Measurements from ENCODE around the gene PITX1. TPM values are rescaled to one million over a fixed set of nuclear protein-coding genes. Genes with fewer than 3 reads are reported as not detected.
A peak's percentile ranks its signal among the peaks of the same experiment; 100 is the strongest.

The PITX1 gene
- total RNA-seq, 2 experiments from 2014 or later, result 56.3 to 76.4 TPM

DNA sequence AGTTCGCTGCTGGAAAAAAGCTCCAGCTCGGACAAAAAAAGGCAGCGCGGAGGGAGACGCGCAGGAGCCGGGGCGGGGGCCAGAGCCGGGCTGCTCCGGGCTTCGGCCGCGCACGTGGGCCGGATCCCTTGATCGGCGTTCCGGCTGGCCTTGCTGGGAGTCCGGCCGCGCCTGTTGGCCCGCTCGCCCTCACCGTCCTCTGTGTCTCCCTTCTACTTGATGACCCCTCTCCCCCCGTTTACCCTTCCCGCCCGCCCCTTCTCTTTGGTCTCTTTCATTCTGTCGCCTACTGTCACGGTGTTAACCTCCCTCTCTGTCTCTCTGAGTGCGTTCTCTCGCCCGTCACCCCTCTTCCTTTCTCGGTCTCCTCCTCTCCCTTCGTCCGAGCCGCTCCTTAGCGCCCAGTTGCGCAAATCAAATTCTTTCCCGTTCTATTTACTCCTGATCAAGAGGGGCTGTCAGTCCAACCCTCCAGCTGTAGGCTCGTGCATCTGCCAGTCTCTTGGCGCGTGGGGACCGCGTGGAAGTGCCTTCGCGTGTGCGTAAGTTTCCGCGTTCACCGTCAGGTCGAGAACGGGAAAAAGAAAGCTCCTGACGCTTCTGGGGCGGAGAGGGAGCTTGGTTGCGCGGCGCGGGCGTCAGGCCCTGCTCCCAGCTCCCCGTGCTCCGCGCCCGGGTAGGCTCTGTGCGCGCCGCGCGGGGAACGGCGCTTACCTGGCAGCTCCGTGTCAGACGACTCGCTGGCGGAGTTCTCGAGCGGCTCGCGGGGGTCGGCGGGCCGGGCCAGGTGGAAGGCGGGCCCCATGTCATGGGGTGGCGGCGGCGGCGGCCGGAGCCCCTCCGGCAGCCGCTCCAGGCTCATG lies 798 bp downstream of the PITX1 start:
- Histone ChIP-seq H3K4me3 (ENCODE audit: low read depth, low read length, poor library complexity, severe bottlenecking) (peak overlapping the region; percentile 84), H3K4me2 (ENCODE audit: low read length) (peak overlapping the region; percentile 98), H2AFZ (ENCODE audit: low read length) (peak overlapping the region; percentile 1; the same call in 1 of the 2 replicates), H3K27ac (ENCODE audit: low read depth, low read length, poor library complexity, severe bottlenecking) (peak overlapping the region; percentile 66), H3K36me3 (ENCODE audit: insufficient read depth, low read length) (peaks cover 42% of the 10 kb centered on the region), H3K9me2 (ENCODE audit: insufficient read depth, low read length) (no peaks in the 10 kb centered on the region), H3K4me1 (ENCODE audit: insufficient read depth, low read length, poor library complexity, severe bottlenecking) (peaks cover 47% of the 10 kb centered on the region), H3K9me3 (ENCODE audit: low read length) (no peaks in the 10 kb centered on the region), H4K20me1 (ENCODE audit: insufficient read depth, low read length) (peaks cover 16% of the 10 kb centered on the region; the same call in 1 of the 2 replicates), H3K79me2 (ENCODE audit: insufficient read depth, low read depth, low read length) (peaks cover 56% of the 10 kb centered on the region)
- POLR2A ChIA-PET, result interaction anchor here (0.5 to 3.1 kb wide), 10 partner anchors 10 to 146 kb away, joined by 3 to 13 read pairs (median 3); no protein-coding TSS in a partner anchor
- intact Hi-C loops (cut with micrococcal nuclease; ENCODE audit: unreplicated experiment), result loop anchor here (1.0 to 10.0 kb wide), 6 partner anchors 20 to 2001 kb away; partner anchors contain the start of genes JADE2 and PCBD2
- TF ChIP-seq, protein P1, sequence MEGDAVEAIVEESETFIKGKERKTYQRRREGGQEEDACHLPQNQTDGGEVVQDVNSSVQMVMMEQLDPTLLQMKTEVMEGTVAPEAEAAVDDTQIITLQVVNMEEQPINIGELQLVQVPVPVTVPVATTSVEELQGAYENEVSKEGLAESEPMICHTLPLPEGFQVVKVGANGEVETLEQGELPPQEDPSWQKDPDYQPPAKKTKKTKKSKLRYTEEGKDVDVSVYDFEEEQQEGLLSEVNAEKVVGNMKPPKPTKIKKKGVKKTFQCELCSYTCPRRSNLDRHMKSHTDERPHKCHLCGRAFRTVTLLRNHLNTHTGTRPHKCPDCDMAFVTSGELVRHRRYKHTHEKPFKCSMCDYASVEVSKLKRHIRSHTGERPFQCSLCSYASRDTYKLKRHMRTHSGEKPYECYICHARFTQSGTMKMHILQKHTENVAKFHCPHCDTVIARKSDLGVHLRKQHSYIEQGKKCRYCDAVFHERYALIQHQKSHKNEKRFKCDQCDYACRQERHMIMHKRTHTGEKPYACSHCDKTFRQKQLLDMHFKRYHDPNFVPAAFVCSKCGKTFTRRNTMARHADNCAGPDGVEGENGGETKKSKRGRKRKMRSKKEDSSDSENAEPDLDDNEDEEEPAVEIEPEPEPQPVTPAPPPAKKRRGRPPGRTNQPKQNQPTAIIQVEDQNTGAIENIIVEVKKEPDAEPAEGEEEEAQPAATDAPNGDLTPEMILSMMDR (conservative IDR thresholded peaks at IDR 0.05; ENCODE audit: low read length), result no peak
- TF ChIP-seq EZH2phosphoT487 (IDR thresholded peaks at IDR 0.05; ENCODE audit: borderline replicate concordance, low read depth, low read length), result no peak
- peak; percentile 62 for DNase-seq (ENCODE audit: low spot score)
- CTCF ChIA-PET (ENCODE audit: unreplicated experiment), result no interaction called here
- BruUV-seq (replicated peaks), result no TSS peak

GRCh38 chr5:135032695-135032998 lies 1.4 kb downstream of the PITX1 start:
- no peak for DNase-seq (ENCODE audit: low spot score)
- TF ChIP-seq, protein P1 (conservative IDR thresholded peaks at IDR 0.05; ENCODE audit: low read length), result no peak
- TF ChIP-seq EZH2phosphoT487 (IDR thresholded peaks at IDR 0.05; ENCODE audit: borderline replicate concordance, low read depth, low read length), result no peak
- H3K9me3 ChIP-seq (ENCODE audit: low read length), result no peaks in the 10 kb centered on the region
- peaks cover 16% of the 10 kb centered on the region; the same call in 1 of the 2 replicates for H4K20me1 ChIP-seq (ENCODE audit: insufficient read depth, low read length)
- H3K4me1 ChIP-seq (ENCODE audit: insufficient read depth, low read length, poor library complexity, severe bottlenecking), result peaks cover 47% of the 10 kb centered on the region
- peak overlapping the region; percentile 84 for H3K4me3 ChIP-seq (ENCODE audit: low read depth, low read length, poor library complexity, severe bottlenecking)
- H3K4me2 ChIP-seq (ENCODE audit: low read length), result peak overlapping the region; percentile 98
- intact Hi-C loops (cut with micrococcal nuclease; ENCODE audit: unreplicated experiment), result loop anchor here (2.0 to 10.0 kb wide), 5 partner anchors 125 to 2000 kb away; partner anchors contain the start of genes JADE2 and PCBD2
- H2AFZ ChIP-seq (ENCODE audit: low read length), result no peak overlapping the region
- peak overlapping the region; percentile 66 for H3K27ac ChIP-seq (ENCODE audit: low read depth, low read length, poor library complexity, severe bottlenecking)
- H3K79me2 ChIP-seq (ENCODE audit: insufficient read depth, low read depth, low read length), result peaks cover 56% of the 10 kb centered on the region
- POLR2A ChIA-PET, result interaction anchor here (0.5 to 3.1 kb wide), 10 partner anchors 10 to 147 kb away, joined by 3 to 19 read pairs (median 3); no protein-coding TSS in a partner anchor
- TSS peak; percentile 66 for BruUV-seq (replicated peaks)
- CTCF ChIA-PET (ENCODE audit: unreplicated experiment), result no interaction called here
- H3K36me3 ChIP-seq (ENCODE audit: insufficient read depth, low read length), result peaks cover 48% of the 10 kb centered on the region
- H3K9me2 ChIP-seq (ENCODE audit: insufficient read depth, low read length), result no peaks in the 10 kb centered on the region
